ENCODE results near the gene USH2A. TPM values are rescaled to one million over a fixed set of nuclear protein-coding genes. Genes with fewer than 3 reads are reported as not detected.

The USH2A gene
- total RNA-seq, 1 donor from 2014 or later, result 0.55 TPM

- no peak for DNase-seq (ENCODE audit: low spot score, unreplicated experiment)
- Mint-ChIP-seq H3K27me3 (no peaks in the 10 kb centered on the region), H3K9me3 (ENCODE audit: low read depth) (no peaks in the 10 kb centered on the region), H3K27ac (no peak overlapping the region), H3K4me3 (ENCODE audit: low read depth) (no peak overlapping the region), H3K4me1 (ENCODE audit: low read depth) (peaks cover 22% of the 10 kb centered on the region), H3K36me3 (ENCODE audit: insufficient read depth) (no peaks in the 10 kb centered on the region)
- TF ChIP-seq CTCF (IDR thresholded peaks at IDR 0.05; ENCODE audit: unreplicated experiment), result no peak
Measured at GRCh38 chr1:215780641-215781040, 642.6 kb downstream of the USH2A start.

GRCh38 chr1:215780139-215780538 lies 643.1 kb downstream of the USH2A start:
- DNase-seq (ENCODE audit: low spot score, unreplicated experiment), result no peak
- no peak overlapping the region for H3K4me3 Mint-ChIP-seq (ENCODE audit: low read depth)
- H3K27me3 Mint-ChIP-seq, result no peaks in the 10 kb centered on the region
- TF ChIP-seq CTCF (IDR thresholded peaks at IDR 0.05; ENCODE audit: unreplicated experiment), result no peak
- H3K9me3 Mint-ChIP-seq (ENCODE audit: low read depth), result no peaks in the 10 kb centered on the region
- no peaks in the 10 kb centered on the region for H3K36me3 Mint-ChIP-seq (ENCODE audit: insufficient read depth)
- no peak overlapping the region for H3K27ac Mint-ChIP-seq
- peaks cover 22% of the 10 kb centered on the region for H3K4me1 Mint-ChIP-seq (ENCODE audit: low read depth)

GRCh38 chr1:215779729-215780128 lies 643.5 kb downstream of the USH2A start:
- DNase-seq (ENCODE audit: low spot score, unreplicated experiment), result no peak
- no peaks in the 10 kb centered on the region for H3K9me3 Mint-ChIP-seq (ENCODE audit: low read depth)
- H3K36me3 Mint-ChIP-seq (ENCODE audit: insufficient read depth), result no peaks in the 10 kb centered on the region
- H3K4me1 Mint-ChIP-seq (ENCODE audit: low read depth), result peaks cover 22% of the 10 kb centered on the region
- TF ChIP-seq CTCF (IDR thresholded peaks at IDR 0.05; ENCODE audit: unreplicated experiment), result no peak
- no peaks in the 10 kb centered on the region for H3K27me3 Mint-ChIP-seq
- no peak overlapping the region for H3K4me3 Mint-ChIP-seq (ENCODE audit: low read depth)
- H3K27ac Mint-ChIP-seq, result no peak overlapping the region

- no peak for TF ChIP-seq CTCF (IDR thresholded peaks at IDR 0.05; ENCODE audit: unreplicated experiment)
- no peak overlapping the region for H3K4me3 Mint-ChIP-seq (ENCODE audit: low read depth)
- H3K27me3 Mint-ChIP-seq, result no peaks in the 10 kb centered on the region
- no peak for DNase-seq (ENCODE audit: low spot score, unreplicated experiment)
- peaks cover 24% of the 10 kb centered on the region for H3K4me1 Mint-ChIP-seq (ENCODE audit: low read depth)
- no peak overlapping the region for H3K27ac Mint-ChIP-seq
- no peaks in the 10 kb centered on the region for H3K9me3 Mint-ChIP-seq (ENCODE audit: low read depth)
- no peaks in the 10 kb centered on the region for H3K36me3 Mint-ChIP-seq (ENCODE audit: insufficient read depth)
Measured at GRCh38 chr1:215777370-215777925, 645.8 kb downstream of the USH2A start.

- no peak overlapping the region for H3K4me3 Mint-ChIP-seq (ENCODE audit: low read depth)
- H3K9me3 Mint-ChIP-seq (ENCODE audit: low read depth), result no peaks in the 10 kb centered on the region
- peaks cover 24% of the 10 kb centered on the region for H3K4me1 Mint-ChIP-seq (ENCODE audit: low read depth)
- no peaks in the 10 kb centered on the region for H3K36me3 Mint-ChIP-seq (ENCODE audit: insufficient read depth)
- TF ChIP-seq CTCF (IDR thresholded peaks at IDR 0.05; ENCODE audit: unreplicated experiment), result no peak
- no peak overlapping the region for H3K27ac Mint-ChIP-seq
- DNase-seq (ENCODE audit: low spot score, unreplicated experiment), result no peak
- H3K27me3 Mint-ChIP-seq, result no peaks in the 10 kb centered on the region
Measured at GRCh38 chr1:215776336-215776735, 646.9 kb downstream of the USH2A start.
